ENCODE measurements around the gene EME1. TPM values are rescaled to one million over a fixed set of nuclear protein-coding genes. Genes with fewer than 3 reads are reported as not detected.

The EME1 gene
- total and polyA plus RNA-seq, 2 of the 13 experiments (the other 11 are each of a cell fraction or from before 2014, with no cell fraction given), result 20.7 to 24.6 TPM

GRCh38 chr17:50361561-50362480 is 11.2 kb upstream of the EME1 start (continued):
- TF ChIP-seq SALL1 (CRISPR knock-in tag; IDR thresholded peaks at IDR 0.05) (peak; percentile 38; the same call in 1 of the 2 replicates), SATB2 (CRISPR knock-in tag; IDR thresholded peaks at IDR 0.05) (no peak), ZMYM4 (CRISPR knock-in tag; IDR thresholded peaks at IDR 0.05) (peak; percentile 25; the same call in 1 of the 2 replicates), STAG1 (CRISPR knock-in tag; IDR thresholded peaks at IDR 0.05) (peak; percentile 79), FOXC1 (CRISPR knock-in tag; IDR thresholded peaks at IDR 0.05; ENCODE audit: borderline replicate concordance) (peak; percentile 69; the same call in 1 of the 2 replicates), ZC3H4 (CRISPR knock-in tag; IDR thresholded peaks at IDR 0.05; ENCODE audit: borderline replicate concordance) (peak; percentile 66; the same call in 1 of the 2 replicates), BHLHE40 (IDR thresholded peaks at IDR 0.05; ENCODE audit: low read length) (peak; percentile 36; the same call in 1 of the 2 replicates), THRA (CRISPR knock-in tag; IDR thresholded peaks at IDR 0.05; ENCODE audit: borderline replicate concordance) (0 out of 2 replicates have a peak, but pooled peaks have one; percentile 13), NR2F1 (CRISPR knock-in tag; IDR thresholded peaks at IDR 0.05) (0 out of 4 replicates have a peak, but pooled peaks of 1 of the 2 experiments have one; percentile 17), ZNF704 (CRISPR knock-in tag; IDR thresholded peaks at IDR 0.05; ENCODE audit: borderline replicate concordance) (no peak), DRAP1 (CRISPR knock-in tag; IDR thresholded peaks at IDR 0.05) (no peak), ZNF687 (CRISPR knock-in tag; IDR thresholded peaks at IDR 0.05) (peak; percentile 37), MLLT10 (CRISPR knock-in tag; IDR thresholded peaks at IDR 0.05) (no peak), ZNF720 (CRISPR knock-in tag; IDR thresholded peaks at IDR 0.05) (no peak), RAD51 (IDR thresholded peaks at IDR 0.05; ENCODE audit: borderline replicate concordance) (no peak), ZNF580 (CRISPR knock-in tag; IDR thresholded peaks at IDR 0.05; ENCODE audit: borderline replicate concordance, low read depth) (peak; percentile 35; the same call in 1 of the 2 replicates), BRD4 (CRISPR knock-in tag; IDR thresholded peaks at IDR 0.05) (no peak), GPN1 (CRISPR knock-in tag; IDR thresholded peaks at IDR 0.05; ENCODE audit: borderline replicate concordance) (no peak), AGO2 (optimal IDR thresholded peaks at IDR 0.05; ENCODE audit: low read depth, low read length) (peak; percentile 38), ZNF501 (CRISPR knock-in tag; IDR thresholded peaks at IDR 0.05) (peak; percentile 54), SALL2 (CRISPR knock-in tag; IDR thresholded peaks at IDR 0.05) (0 out of 2 replicates have a peak, but pooled peaks have one; percentile 10)
